HG03442 (cell line): ENCODE results near the gene RAB4B.
"Not testable (repeated sequence)": the region's sequence is repeated elsewhere in the genome, so short reads cannot be mapped to it uniquely, and the experiment has no call there.

ENCODE experiments used
- ATAC-seq: cut with Tn5 transposase; IDR thresholded peaks from one replicate; pipeline ENCODE4 v1.9.1; 2021; ENCODE audit warnings: mild to moderate bottlenecking, moderate library complexity; ENCODE audit not compliant: unreplicated experiment

Gene RAB4B

DNA sequence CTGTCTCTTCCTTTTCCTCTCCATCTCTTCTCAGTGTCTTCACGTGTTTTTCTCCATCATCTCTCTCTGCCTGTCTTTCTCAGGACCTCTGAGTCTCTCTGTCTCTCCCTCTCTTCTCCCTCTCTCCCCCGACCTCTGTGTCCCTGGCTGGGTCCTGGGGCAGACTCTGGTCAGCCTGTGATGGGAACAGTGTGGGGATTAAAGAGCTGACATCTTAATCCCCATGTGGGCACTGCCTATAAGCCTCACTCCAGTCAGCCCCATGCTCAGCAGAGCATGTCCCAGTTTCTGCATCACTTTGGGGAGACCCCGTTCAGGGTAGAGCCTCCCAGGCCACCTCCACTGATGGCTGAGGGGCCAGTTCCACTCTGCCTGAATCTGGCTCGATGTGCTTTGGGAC lies 37.2 kb downstream of the RAB4B start:
- ATAC-seq, result no peak

DNA sequence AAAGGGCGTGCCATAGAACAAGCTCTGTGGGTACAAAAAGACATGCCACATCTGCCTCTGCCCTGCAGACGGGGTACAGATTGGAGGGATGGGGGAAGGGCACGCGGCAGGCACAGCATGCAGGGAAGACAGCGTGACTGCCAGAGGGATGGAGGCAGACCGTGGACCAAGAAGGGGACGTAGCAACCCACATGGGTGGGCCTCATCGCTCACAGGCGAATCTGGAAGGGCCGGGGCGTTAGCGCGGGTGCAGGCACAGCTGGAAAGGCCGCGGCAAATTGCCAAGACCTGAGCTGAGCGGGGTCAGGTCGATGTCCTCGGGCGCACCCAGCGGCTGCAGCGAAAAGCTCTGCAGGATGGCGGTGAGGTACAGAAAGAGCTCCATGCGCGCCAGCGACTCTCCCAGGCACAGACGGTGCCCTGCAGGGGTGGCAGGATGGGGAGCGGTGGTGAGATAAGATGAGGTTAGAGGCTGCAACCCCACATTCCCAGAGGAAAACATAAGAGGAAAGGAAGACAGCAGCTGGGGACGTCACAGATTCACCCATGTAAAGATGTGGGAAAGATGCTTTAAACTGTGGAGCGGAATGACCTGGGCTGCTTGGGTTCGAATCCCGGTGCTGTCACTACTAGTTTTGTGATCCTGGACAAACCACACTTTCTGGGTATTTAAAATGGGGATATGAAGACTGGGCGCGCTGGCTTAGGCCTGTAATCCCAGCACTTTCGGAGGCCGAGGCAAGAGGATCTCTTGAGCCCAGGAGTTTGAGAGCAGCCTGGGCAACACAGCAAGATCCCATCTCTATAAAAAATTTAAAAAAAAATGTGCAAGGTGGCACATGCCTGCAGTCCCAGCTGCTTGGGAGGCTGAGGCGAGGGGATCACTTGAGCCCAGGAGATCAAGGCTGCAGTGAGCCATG lies 40.7 kb downstream of the RAB4B start:
- not testable (repeated sequence) for ATAC-seq

DNA sequence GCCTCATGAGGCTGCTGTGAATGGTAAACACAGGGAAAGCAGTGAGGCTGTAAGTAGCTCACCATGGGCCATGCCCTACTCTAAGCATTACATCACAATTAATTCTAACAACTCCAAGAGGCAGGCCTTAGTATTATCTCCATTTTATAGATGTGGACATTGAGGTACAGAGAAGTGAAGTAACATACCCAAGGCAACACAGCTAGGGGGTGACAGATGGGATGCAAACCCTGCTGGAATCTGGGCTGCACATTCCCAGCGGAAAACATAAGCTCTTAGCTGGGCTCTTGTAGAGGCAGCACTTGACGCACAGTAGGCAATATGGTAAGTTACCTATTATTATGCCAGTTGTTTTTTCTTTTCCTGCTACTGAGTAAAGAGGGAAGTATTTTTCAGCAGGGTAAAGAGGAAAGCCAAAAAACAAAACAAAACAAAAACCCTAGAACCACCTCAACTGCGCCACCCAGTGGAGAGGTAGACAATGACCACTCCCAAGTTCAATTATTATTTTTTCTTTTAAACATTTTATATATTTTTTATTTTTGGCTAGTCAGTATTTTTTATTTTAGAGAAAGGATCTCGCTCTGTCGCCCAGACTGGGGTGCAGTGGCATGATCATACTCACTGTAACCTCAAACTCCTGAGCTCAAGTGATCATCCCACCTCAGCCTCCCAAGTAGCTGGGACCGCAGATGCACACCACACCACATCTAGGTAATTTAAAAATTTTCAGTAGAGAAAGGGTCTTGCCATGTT lies 41.6 kb downstream of the RAB4B start:
- ATAC-seq, result not testable (repeated sequence)

DNA sequence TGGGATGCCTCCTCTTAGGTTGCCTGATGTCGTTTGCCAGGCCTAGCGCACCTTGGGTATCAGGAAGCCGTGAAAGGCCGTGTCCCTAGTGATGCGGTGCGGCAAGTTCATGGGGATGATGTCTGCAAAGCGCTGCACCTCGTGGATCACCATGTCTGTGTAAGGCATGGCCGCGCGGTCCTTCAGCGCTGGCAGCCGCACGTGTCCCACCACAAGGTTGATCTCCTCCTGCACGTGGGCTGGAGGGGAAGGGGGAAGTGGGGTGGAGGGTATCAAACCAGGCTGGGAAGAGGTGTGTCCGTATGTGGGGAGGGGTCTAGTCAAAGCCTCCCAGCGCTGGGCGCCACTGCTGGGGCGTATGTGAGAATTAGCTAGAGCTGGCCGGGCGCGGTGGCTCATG lies 44.1 kb downstream of the RAB4B start:
- no peak for ATAC-seq

DNA sequence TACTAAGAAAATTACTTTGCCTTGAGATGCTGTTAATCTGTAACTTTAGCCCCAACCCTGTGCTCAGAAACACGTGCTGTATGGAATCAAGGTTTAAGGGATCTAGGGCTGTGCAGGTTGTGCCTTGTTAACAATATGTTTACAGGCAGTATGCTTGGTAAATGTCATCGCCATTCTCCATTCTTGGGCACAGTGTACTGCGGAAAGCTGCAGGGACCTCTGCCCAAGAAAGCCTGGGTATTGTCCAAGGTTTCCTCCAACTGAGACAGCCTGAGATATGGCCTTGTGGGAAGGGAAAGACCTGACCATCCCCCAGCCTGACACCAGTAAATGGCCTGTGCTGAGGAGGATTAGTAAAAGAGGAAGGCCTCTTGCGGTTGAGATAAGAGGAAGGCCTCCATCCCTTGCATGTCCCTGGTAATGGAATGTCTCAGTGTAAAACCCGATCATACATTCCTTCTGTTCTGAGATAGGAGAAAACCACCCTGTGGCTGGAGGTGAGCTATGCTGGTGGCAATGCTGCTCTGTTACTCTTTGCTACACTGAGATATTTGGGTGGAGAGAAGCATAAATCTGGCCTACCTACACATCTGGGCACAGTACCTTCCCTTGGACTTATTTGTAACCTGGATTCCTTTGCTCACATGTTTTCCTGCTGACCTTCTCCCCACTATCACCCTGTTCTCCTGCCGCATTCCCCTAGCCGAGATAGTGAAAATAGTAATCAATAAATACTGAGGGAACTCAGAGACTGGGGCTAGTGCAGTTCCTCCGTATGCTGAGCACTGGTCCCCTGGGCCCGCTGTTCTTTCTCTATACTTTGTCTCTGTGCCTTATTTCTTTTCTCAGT lies 44.9 kb downstream of the RAB4B start:
- not testable (repeated sequence) for ATAC-seq

DNA sequence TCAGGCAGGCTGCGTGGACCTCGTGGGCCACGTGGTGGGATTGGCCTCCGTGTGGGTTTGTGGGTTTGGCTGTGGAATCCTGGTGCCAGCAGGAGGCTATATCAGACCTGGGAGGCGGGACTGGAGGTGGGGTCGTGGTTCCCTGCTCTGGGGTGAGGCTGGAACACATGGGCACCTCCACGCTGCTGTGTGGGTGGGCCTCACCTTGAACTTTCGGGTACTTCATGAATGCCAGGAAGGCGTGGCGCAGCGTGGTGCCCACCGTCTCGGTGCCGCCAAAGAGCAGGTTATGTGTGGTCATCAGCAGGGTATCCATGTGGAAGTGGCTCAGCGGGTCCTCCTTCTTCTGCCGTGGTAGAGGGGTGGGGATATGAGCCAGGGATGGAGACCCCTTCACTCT lies 46.9 kb downstream of the RAB4B start:
- not testable (repeated sequence) for ATAC-seq

DNA sequence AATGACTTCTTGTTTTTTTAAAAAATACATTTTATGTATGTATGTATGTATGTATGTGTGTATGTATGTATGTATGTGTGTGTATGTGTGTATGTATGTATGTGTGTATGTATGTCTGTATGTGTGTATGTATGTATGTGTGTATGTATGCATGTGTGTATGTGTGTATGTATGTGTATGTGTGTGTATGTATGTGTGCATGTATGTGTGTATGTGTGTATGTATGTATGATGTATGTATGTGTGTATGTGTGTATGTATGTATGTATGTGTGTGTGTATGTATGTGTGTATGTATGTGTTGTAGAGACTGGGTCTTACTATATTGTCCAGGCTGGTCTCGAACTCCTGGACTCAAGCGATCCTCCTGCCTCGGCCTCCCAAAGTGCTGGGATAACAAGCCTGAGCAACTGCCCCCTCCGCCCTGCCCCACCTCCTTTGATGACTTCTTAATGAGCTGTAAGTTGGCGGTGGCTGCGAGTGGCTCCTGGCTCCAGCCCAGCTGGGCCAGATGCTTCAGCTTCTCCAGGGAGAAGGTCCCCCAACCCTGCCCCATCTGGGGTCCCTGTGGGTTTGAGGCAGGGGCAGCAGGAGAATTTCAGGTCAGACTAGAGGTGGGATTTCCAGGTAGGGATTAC lies 47.5 kb downstream of the RAB4B start:
- ATAC-seq, result not testable (repeated sequence)

DNA sequence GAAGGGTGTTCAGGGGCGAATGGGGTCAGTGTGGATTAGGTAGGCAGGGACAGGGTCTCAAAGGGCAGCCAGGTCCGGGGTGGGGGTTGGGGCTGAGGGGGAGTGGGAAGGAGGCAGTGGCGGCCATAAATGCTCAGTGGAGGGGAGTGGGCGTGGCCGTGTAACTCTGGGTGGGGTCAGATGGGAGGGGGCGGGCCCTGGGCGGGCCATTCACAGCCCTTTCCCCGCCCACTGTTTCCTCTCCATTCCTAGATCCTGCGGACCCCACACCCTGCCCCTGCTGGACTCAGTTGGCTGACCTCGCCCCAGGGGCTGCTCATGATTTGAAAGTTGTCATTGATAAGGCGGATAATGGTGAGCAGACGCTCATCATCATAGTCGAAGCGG lies 48.3 kb downstream of the RAB4B start:
- not testable (repeated sequence) for ATAC-seq

DNA sequence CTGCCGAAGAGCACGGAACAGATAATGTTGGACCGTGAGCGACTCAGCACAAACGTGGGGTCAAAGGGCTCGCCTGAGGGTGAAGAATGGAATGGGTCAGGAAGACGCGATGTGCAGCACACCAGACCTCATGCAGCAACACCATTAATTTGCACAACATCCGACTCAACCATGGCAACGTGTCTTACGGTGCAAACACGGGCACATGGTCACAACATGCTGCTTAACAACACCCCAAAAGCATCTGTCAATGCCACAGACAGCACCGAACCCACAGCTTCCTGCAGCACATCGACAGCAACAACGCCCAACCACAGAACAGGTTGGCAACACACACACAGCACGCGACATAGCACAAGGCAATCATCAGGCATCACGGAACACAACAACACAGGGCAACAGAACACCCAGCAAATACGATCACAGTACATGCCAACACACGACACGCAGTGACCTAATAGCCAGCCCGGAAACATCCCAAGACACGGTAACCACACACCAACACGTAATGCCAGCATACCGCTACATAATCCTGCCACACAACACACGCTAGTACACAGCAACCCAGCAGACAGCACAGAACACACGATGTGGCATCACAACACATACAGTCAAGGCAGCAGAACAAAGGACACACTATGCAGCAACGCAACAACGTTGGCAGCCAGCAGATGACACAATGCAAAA lies 48.8 kb downstream of the RAB4B start:
- ATAC-seq, result not testable (repeated sequence)

DNA sequence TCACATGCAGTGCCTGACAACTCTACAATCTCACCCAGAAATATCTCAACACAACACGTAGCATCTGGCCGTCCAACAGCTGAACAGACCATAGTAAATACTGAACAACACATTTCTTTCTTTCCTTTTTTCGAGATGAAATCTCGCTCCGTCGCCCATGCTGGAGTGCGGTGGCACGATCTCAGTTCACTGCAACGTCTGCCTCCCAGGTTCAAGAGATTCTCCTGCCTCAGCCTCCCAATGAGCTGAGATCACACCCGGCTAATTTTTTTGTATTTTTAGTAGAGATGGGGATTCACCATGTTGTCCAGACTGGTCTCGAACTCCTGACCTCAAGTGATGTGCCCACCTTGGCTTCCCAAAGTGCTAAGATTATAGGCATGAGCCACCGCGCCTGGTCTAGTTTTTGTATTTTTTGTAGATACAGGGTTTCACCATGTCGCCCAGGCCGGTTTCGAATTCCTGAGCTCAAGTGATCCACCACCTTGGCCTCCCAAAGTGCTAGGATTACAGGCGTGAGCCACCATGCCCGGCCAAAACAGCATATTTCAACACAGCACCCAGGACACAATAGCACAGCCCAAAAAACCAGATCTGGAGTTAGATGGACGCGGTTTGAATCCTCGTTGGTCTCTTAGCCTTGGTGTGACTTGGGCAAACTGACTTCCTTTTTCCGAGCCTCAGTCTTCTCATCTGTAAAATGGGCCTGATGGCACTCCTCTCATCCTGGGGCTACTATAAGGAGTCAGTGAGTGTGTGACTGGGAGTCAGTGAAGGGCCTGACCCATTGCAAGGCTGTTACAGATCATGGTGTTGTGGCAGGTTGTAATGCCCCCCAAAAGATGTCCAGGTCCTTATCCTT lies 49.6 kb downstream of the RAB4B start:
- ATAC-seq, result no peak

DNA sequence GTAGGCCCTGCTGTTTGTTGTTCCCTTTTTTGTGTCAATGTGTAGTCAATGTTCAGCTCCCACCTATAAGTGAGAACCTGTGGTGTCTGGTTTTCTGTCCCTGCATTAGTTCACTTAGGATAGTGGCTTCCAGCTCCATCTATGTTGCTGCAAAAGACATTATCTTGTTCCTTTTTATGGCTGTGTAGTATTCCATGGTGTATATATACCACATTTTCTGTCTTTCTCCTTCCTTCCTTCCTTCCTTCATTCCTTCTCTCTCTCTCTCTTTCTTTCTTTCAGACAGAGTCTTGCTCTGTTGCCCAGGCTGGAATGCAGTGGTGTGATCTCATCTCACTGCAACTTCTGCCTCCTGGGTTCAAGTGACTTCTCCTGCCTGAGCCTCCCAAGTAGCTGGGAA lies 51.2 kb downstream of the RAB4B start:
- ATAC-seq, result no peak

DNA sequence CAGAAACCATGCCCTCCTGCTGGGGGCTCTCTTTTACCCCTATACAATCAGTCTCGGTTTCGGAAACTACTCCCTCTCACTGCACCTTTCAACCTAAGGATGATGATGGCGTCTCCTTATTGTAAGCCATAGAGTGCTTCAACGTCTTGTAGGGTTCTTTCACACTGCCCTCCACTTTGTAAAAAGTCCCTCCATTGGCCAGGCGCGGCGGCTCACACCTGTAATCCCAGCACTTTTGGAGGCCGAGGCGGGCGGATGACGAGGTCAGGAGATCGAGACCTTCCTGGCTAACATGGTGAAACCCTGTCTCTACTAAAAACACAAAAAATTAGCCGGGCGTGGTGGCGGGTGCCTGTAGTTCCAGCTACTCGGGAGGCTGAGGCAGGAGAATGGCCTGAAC lies 52.7 kb downstream of the RAB4B start:
- not testable (repeated sequence) for ATAC-seq

DNA sequence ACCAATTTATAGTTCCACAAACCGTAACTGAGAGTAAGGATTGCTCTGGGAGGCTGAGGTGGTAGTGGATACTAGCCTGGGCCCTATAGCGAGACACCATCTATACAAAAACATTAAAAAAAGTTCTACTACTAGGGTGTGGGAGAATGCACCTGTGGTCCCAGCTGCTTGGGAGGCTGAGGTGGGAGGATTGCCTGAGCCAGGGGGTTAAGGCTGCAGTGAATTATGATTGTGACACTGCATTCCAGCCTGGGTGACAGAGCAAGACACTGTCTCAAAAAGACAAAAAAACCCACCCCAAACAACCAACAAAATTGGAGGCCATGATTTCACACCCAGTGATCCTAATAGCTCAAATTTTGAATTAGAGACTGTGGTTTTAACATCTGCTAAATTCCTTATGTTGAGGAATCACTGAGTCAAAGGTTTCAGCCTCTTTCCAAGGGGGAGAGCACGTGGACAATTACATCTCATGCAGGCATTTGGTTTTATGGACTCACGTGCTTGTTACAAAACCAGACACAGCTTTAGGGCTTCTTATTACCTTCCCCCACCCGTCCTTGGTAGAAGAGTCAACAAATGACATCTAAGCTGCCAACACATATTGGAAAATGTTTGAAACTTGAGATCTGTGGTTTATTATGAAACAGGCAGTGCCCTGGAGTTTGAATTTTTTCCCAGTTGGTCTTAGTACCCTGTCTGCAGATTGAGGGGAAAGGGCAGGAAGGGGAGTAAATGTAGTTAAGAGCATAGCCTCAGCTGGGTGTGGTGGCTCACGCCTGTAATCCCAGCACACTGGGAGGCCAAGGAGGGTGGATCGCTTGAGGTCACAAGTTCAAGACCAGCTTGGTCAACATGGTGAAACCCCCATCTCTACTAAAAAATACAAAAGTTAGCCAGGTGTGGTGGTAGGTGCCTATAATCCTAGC lies 53.7 kb downstream of the RAB4B start:
- ATAC-seq, result no peak

DNA sequence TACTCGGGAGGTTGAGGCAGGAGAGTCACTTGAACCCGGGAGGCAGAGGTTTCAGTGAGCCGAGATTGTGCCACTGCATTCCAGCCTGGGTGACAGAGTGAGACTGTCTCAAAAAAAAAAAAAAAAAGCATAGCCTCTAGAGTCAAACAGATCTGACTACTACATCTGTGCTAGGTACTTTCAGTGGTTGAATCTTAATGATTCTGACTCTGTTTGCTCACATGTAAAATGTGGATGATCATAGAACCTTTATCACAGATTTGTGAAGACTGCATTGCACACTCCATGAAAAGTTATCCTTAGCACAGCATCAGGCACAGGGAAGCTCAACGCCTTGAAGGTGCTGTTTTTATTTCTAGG lies 54.4 kb downstream of the RAB4B start:
- ATAC-seq, result not testable (repeated sequence)

DNA sequence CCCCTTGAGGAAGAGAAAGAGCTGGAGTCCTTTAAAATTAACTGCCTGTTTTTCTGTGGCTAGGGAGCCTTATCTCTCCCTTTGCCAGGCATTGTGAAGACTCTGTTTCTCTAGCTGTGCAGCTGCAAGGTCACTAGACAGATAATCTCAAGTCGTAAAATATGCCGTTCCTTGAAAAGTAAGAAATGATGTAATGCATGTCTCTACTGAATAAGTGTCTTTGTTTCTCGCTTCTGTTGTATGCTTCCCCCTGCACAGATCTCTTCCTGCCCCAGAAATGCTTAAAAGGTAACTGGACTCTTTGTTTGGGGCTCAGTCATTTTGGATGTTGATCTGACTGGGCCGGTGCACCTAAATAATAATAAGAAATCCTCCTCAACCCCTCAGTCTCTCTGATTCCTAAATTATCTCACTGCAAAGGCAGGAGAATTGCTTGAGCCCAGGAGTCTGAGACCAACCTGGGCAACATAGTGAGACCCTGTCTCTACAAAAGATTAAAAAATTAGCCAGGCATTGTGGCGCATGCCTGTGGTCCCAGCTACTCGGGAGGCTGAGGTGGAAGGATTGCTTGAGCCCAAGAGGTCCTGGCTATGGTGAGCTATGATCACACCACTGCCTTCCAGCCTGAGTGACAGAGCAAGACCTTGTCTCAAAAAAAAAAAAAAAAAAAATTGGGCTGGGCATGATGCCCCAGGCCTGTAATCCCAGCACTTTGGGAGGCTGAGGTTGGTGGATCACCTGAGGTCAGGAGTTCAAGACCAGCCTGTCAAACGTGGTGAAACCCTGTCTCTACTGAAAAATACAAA lies 55.9 kb downstream of the RAB4B start:
- ATAC-seq, result not testable (repeated sequence)

DNA sequence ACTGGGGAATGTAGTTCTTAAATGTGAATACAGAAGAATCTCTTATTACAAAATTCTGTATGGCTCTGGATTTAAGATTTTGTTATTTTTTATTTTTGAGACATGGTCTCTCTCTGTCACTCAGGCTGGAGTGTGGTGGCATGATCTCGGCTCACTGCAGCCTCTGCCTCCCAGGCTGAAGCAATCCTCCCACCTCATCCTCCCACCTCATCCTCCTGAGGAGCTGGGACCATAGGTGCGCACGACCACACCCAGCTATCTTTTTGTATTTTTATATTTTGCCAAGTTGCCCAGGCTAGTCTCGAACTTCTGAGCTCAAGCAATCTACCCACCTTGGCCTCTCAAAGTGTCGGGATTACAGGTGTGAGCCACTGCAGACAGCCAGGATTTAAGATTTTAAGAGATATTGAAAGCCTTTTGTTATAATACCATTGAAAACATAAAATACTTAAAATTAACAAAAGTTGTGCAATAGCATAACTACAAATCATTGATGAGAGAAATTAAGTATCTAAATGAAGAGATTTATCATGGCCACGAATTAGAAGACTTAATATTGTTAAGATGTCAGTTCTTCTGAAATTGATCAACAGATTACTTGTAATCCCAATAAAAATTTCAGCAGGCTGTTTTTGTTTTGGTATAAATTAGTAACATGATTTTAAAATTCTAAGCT lies 58.8 kb downstream of the RAB4B start:
- ATAC-seq, result no peak

DNA sequence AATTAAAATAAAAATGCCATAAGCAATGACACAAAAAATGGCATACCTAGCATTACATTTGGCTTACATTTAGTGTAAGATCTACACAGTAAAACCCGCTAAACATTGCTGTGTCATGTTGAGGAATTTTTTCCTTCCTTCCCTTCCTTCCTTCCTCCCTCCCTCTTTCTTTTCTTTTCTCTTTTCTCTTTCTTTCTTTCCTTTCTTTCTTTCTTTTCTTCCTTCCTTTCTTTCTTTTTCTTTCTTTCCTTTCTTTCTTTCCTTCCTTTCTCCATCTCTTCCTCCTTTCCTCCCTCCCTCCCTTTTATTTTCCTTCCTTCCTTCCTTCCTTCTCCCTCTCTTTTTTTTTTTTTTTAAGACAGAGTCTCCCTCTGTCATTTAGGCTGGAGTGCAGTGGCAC lies 60.4 kb downstream of the RAB4B start:
- not testable (repeated sequence) for ATAC-seq
